ENCODE data around the gene MFAP3. TPM values are rescaled to one million over a fixed set of nuclear protein-coding genes. Genes with fewer than 3 reads are reported as not detected.
A peak's percentile ranks its signal among the peaks of the same experiment; 100 is the strongest.

The MFAP3 gene
- total RNA-seq (10 to 100 TPM; 34.3 to 35.5 TPM), polyA plus RNA-seq (ENCODE audit: insufficient read length in 6 of 6) (10 to 100 TPM; 33.6 to 44.0 (median 37.9) TPM)
- long read RNA-seq, donor 1, transcript MFAP3-212 (3 exons, 643 nt) = major isoform, 9 of 10 reads
- long read RNA-seq, donor 1, partial matches to known transcripts = 0 of 10 reads
- long read RNA-seq, donor 1, other reads (novel, unspliced or antisense) = 0 of 10 reads
- long read RNA-seq, donor 2, transcript MFAP3-212 (3 exons, 643 nt) = major isoform, 11 of 13 reads
- long read RNA-seq, donor 2, partial matches to known transcripts = 0 of 13 reads
- long read RNA-seq, donor 2, other reads (novel, unspliced or antisense) = 0 of 13 reads
- long read RNA-seq, donor 3, partial matches to known transcripts = 0 of 3 reads
- long read RNA-seq, donor 3, other reads (novel, unspliced or antisense) = 0 of 3 reads
- long read RNA-seq, donor 4, partial matches to known transcripts = 1 of 2 reads
- long read RNA-seq, donor 4, other reads (novel, unspliced or antisense) = 1 of 2 reads
- long read RNA-seq, donor 5, transcript MFAP3-212 (3 exons, 643 nt) = major isoform, 7 of 13 reads
- long read RNA-seq, donor 5, partial matches to known transcripts = 6 of 13 reads
- long read RNA-seq, donor 5, other reads (novel, unspliced or antisense) = 0 of 13 reads
- long read RNA-seq, donor 6, partial matches to known transcripts = 0 of 3 reads
- long read RNA-seq, donor 6, other reads (novel, unspliced or antisense) = 0 of 3 reads
- long read RNA-seq, donor 7, transcript MFAP3-212 (3 exons, 643 nt) = major isoform, 6 of 6 reads
- long read RNA-seq, donor 7, partial matches to known transcripts = 0 of 6 reads
- long read RNA-seq, donor 7, other reads (novel, unspliced or antisense) = 0 of 6 reads
- long read RNA-seq, donor 8, transcript MFAP3-212 (3 exons, 643 nt) = major isoform, 7 of 7 reads
- long read RNA-seq, donor 8, partial matches to known transcripts = 0 of 7 reads
- long read RNA-seq, donor 8, other reads (novel, unspliced or antisense) = 0 of 7 reads
- long read RNA-seq, donor 9 = 0 reads
- long read RNA-seq, donor 10, partial matches to known transcripts = 0 of 1 reads
- long read RNA-seq, donor 10, other reads (novel, unspliced or antisense) = 0 of 1 reads
- long read RNA-seq, donor 11, partial matches to known transcripts = 0 of 4 reads
- long read RNA-seq, donor 11, other reads (novel, unspliced or antisense) = 0 of 4 reads
- long read RNA-seq, donor 12, partial matches to known transcripts = 5 of 10 reads
- long read RNA-seq, donor 12, other reads (novel, unspliced or antisense) = 0 of 10 reads

DNA sequence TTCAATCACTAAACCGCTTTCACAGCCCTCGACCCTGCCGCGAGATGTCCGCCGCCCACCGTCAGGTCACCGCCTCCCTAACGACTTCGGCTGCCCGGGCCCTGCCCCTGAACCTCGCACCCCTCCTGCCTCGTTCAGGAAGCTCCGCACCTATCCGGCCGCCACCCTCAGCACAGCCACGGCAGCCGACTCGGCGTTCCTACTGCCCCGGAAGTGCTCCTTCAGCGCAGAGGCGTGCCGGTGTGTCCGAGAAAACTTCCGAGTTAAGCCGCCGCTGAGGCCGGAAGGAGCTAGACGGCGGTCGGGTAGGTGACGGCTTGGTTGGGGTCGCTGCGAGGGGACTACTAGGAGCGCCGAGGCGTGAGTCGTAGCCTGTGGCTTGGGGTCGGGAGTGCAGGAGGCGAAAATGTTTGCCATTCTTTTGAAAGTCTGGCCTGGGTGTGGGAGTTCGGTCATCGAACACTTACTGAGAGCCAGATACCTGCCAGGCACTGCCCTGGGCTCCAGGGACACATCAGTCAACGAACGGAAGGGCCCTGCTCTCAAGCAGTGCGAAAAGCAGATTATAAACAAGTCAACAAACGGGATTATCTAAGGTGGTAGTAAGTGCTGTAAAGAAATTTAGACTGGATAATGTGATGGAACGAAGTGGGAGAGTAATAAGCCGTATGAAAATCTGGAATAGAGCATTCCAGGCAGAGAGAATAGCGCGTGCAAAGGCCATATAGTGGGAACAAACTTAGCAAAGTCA, at the start of gene MFAP3, which contains the start of gene FAM114A2:
TSS of gene MFAP3 (plus strand) at position 261 of the 751 bp plus-strand sequence. CDS start 10,756 bp downstream, outside the sequence.
TSS of gene FAM114A2 (minus strand) at position 204 of the 751 bp plus-strand sequence. CDS start 3,957 bp downstream, outside the sequence.
- peak within 1 kb of the TSS; percentile 68 to 87 for H3K4me3 ChIP-seq
- intact Hi-C loops (cut with DNase I) = no loop called here
- no peaks in the 10 kb centered on the region for H3K27me3 ChIP-seq
- H3K36me3 ChIP-seq = no peaks in the 10 kb centered on the region
- H3K9me3 ChIP-seq = no peaks in the 10 kb centered on the region
- peak; percentile 76 to 97 (median 91) for DNase-seq
- TF ChIP-seq, protein P1, sequence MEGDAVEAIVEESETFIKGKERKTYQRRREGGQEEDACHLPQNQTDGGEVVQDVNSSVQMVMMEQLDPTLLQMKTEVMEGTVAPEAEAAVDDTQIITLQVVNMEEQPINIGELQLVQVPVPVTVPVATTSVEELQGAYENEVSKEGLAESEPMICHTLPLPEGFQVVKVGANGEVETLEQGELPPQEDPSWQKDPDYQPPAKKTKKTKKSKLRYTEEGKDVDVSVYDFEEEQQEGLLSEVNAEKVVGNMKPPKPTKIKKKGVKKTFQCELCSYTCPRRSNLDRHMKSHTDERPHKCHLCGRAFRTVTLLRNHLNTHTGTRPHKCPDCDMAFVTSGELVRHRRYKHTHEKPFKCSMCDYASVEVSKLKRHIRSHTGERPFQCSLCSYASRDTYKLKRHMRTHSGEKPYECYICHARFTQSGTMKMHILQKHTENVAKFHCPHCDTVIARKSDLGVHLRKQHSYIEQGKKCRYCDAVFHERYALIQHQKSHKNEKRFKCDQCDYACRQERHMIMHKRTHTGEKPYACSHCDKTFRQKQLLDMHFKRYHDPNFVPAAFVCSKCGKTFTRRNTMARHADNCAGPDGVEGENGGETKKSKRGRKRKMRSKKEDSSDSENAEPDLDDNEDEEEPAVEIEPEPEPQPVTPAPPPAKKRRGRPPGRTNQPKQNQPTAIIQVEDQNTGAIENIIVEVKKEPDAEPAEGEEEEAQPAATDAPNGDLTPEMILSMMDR (IDR thresholded peaks at IDR 0.05) = no peak
- peaks cover 19 to 54% of the 10 kb centered on the region in 2 donors for H3K4me1 ChIP-seq
- peak; percentile 100 for ATAC-seq
- H3K27ac ChIP-seq = peak within 1 kb of the TSS; percentile 90 to 93

DNA sequence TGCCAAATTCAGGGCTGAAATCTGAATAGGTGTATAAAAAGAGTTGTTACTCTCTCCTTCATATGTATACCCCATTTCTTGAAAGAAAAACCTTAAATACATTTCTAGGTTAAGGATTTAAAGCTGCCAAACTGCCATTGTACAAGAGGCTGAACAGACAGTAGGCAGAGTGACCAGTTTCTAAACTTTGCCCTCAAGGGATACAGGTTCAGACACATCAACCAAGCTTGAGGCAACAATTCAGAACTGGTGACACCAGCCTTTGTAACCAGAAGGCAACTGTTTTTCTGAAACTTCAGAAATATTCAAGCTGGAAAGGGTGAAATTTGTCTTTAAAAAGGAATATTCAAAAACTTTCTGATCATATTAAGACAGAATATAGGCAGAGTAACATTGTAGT, 47.6 kb upstream of the MFAP3 start:
- TF ChIP-seq, protein P1 (IDR thresholded peaks at IDR 0.05) = no peak
- Histone ChIP-seq H3K9me3 (no peaks in the 10 kb centered on the region), H3K4me1 (no peaks in the 10 kb centered on the region), H3K36me3 (peaks cover 4 to 28% of the 10 kb centered on the region in 2 donors), H3K27me3 (no peaks in the 10 kb centered on the region), H3K27ac (no peak overlapping the region), H3K4me3 (no peak overlapping the region)
- intact Hi-C loops (cut with DNase I) = no loop called here
- DNase-seq = no peak
- ATAC-seq = no peak

DNA sequence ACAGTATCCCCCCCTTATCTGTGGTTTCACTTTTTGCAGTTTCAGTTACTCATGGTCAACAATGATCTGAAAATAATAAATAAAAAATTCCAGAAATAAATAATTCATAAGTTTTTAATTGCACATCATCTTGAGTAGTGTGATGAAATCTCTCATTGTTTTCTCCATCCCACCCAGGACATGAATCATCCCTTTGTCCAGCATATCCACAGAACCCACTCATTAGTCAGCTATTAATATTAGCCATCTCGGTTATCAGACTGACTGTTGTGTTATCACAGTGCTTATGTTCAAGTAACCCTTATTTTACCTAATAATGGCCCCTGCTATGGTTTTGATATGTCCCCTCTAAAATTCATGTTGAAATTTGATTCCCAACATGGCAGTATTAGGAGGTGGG, 40.8 kb upstream of the MFAP3 start:
- DNase-seq = no peak
- no peak overlapping the region for H3K27ac ChIP-seq
- peaks cover 4 to 61% of the 10 kb centered on the region in 2 donors for H3K36me3 ChIP-seq
- peaks cover 0 to 11% of the 10 kb centered on the region in 2 donors for H3K4me1 ChIP-seq
- no peaks in the 10 kb centered on the region for H3K27me3 ChIP-seq
- no peaks in the 10 kb centered on the region for H3K9me3 ChIP-seq
- no peak for ATAC-seq
- intact Hi-C loops (cut with DNase I) = no loop called here
- no peak overlapping the region for H3K4me3 ChIP-seq
- TF ChIP-seq, protein P1 (IDR thresholded peaks at IDR 0.05) = no peak

DNA sequence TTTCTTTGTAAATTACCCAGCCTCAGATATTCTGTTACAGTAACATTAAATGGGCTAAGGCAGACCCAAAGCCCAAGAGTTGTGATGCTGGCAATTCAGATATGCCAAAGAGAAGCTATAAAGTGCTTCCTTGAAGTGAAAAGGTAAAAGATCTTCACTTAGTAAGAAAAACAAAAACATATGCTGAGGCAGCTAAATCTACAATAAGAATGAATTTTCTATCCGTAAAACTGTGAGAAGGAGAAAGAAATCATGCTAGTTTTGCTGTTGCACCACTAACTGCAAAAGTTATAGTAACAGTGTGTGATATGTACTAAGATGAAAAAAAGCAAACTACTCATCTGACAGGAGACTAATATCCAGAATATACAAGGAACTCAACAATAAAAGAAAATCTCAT, 40.0 kb upstream of the MFAP3 start:
- H3K36me3 ChIP-seq = peaks cover 4 to 54% of the 10 kb centered on the region in 2 donors
- no peaks in the 10 kb centered on the region for H3K9me3 ChIP-seq
- ATAC-seq (no peak), DNase-seq (no peak)
- H3K4me1 ChIP-seq = peaks cover 0 to 13% of the 10 kb centered on the region in 2 donors
- no peaks in the 10 kb centered on the region for H3K27me3 ChIP-seq
- H3K27ac ChIP-seq = no peak overlapping the region
- intact Hi-C loops (cut with DNase I) = no loop called here
- no peak overlapping the region for H3K4me3 ChIP-seq
- TF ChIP-seq, protein P1 (IDR thresholded peaks at IDR 0.05) = no peak

All from left lung (tissue), 14 donors.